Coronary artery (tissue), 2 donors: Measurements from ENCODE around the gene ZGPAT.
"Not testable (repeated sequence)": the region's sequence is repeated elsewhere in the genome, so short reads cannot be mapped to it uniquely, and the experiment has no call there.

ENCODE experiments used
- DNase-seq: peaks from one replicate; pipeline ENCODE4 v3.0.0-alpha.2; 2017; ENCODE audit warnings: low spot score
- H3K27ac ChIP-seq, 2 donors: fragments of 200-600 bp; sonication (generic); one replicate each; pipeline ENCODE4 v1.5.1; 2016 to 2019
- H3K4me3 ChIP-seq: fragments of 200-600 bp; sonication (generic); 2 replicates; pipeline ENCODE4 v1.5.1; 2016; ENCODE audit warnings: mild to moderate bottlenecking, moderate library complexity
- CTCF ChIP-seq: fragments of 200-600 bp; sonication (generic); IDR thresholded peaks from one replicate; pipeline ENCODE4 v1.5.1; 2019; ENCODE audit warnings: antibody characterized with exemption

Gene ZGPAT

DNA sequence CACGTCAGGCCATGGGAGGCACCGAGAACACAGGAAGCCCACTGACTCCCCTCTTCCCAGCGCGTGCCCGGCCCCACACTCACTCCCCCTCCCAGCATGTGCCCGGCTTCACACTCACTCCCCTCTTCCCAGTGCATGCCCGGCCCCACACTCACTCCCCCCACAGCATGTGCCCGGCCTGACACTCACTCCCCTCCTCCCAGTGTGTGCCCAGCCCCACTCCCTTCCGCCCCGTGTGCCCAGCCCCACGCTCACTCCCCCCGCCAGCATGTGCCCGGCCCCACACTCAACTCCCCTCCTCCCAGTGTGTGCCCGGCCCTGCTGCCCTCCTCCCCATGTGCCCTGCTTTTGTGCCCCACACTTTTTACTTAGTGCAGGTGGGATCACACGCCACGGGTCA, 40.0 kb upstream of the ZGPAT start:
- Histone ChIP-seq H3K27ac (no peak overlapping the region), H3K4me3 (no peak overlapping the region)
- DNase-seq, result no peak
- TF ChIP-seq CTCF, result no peak

DNA sequence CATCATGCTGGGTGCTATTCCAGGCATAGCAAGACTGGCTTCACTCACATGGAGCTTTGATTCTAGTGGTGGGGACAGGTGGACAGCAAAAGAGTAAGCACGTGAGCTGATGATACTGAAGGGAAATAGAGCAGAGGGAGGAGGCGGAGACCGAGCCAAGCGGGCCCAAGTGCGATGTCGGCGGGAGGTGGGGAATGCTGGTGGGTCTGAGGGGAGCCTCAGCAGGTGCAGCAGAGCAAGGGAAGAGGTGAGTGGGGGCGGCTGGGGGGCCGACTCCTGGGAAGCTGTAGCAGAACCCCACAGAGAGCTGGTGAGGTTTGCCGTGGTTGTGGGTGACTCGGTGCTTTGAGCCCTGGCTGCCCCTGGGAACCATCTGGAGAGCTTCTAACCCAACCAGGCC, 39.5 kb upstream of the ZGPAT start:
- H3K4me3 ChIP-seq, result no peak overlapping the region
- H3K27ac ChIP-seq, result no peak overlapping the region
- TF ChIP-seq CTCF, result no peak
- DNase-seq, result no peak

GRCh38 chr20:63671695-63672094, 36.1 kb upstream of the ZGPAT start:
- H3K4me3 ChIP-seq, DNase-seq, H3K27ac ChIP-seq: not testable (repeated sequence)

GRCh38 chr20:63672666-63673065, 35.2 kb upstream of the ZGPAT start:
- no peak overlapping the region for H3K4me3 ChIP-seq
- no peak overlapping the region for H3K27ac ChIP-seq
- DNase-seq, result no peak
- no peak for TF ChIP-seq CTCF

DNA sequence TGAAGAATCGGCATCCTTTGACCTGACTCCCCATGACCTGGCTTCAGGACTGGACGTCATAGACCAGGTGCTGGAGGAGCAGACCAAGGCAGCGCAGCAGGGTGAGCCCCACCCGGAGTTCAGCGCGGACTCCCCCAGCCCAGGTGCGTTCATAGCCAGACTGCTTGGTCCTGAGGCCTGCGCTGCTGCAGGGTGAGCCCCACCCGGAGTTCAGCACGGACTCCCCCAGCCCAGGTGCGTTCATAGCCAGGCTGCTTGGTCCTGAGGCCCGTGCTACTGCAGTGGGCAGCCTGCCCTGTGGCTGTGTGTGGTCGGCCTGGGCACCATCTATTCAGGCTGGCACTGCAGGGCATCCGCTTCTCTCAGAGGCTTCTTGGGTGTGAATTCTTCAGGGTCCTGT, 33.9 kb upstream of the ZGPAT start:
- TF ChIP-seq CTCF, result no peak
- no peak overlapping the region for H3K4me3 ChIP-seq
- no peak overlapping the region for H3K27ac ChIP-seq
- DNase-seq, result no peak

DNA sequence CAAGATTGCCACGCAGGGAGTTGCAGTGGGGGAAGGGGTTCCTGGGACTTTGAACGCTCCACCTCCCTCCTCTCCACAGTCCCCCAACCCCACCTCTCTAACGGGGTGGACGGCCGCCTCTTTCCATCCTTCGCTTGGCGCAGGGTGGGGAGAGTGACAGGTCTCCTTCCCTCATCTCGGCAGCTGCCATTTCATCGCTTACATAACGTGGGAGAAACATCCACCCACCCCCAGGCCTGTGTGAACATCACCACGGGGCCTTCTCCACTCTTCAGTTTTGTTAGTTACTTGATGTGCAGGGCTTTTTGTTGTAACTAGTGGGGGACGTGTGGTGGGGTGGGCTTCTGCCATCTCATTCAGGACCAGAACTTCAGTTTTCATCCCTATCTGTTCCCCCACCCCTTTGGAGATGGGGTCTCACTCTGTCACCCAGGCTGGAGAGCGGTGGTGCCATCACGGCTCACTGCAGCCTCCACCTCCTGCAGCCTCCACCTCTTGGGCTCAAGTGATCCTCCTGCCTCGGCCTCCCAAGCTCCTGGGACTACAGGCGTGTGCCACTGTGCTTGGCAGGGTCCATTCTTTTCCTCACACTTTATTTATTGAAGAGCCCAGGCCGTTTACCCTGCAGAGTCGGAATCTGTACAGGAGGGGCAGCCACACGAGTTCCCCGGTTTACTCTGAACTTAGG, 32.0 kb upstream of the ZGPAT start:
- Histone ChIP-seq H3K4me3 (no peak overlapping the region), H3K27ac (no peak overlapping the region)
- DNase-seq, result no peak
- TF ChIP-seq CTCF, result no peak

DNA sequence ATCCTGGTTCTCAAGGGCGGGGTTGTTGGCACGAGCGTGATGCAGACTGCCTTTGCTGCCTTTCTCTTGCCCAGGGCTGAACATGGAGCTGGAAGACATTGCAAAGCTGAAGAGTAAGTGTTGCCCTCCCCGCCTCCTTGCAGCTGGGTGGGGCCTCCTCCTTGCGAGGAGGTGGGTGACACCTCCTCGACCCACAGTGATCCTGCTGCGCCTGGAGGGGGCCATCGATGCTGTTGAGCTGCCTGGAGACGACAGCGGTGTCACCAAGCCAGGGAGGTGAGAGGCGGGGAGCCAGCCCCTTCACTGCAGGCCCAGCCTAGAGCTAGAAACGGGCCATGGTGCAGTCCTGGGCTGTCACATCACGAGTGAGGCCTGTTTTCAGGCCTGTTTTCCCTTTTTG, 29.8 kb upstream of the ZGPAT start:
- DNase-seq, result no peak
- H3K27ac ChIP-seq, result no peak overlapping the region
- H3K4me3 ChIP-seq, result no peak overlapping the region
- TF ChIP-seq CTCF, result no peak
